ENCODE results near the gene MKRN3.
"Not testable (repeated sequence)": the region's sequence is repeated elsewhere in the genome, so short reads cannot be mapped to it uniquely, and the experiment has no call there.

MKRN3 gene

DNA sequence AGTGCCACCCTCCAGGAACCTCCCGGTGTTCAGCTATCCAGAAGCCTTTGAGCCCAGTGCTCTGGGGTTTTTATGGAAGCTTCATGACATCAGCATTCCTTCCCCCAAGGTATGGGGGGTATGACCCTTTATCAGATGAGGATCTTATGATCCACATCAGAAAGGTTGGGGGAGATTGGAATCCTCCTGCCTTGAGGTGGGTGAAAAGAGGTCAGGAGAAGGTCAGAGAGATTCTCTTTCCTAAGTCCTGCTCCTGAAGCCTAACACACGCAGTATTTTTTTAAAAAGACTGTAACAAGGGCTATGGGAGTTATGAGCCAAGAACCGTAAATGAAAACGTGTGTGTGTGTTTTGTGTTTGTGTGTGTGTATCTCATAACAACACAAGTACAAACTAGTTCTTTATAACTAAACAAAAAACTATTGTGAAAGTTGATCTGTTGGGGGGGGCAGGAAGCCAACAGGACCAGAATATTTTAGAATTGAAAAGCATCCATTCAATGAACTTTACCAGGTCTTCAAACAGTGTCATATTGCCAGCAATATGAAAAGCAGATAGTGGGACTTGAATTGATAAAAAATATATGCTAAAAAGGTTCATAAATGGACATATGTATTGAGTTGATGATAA is 13.2 kb downstream of the MKRN3 start:
- DNase-seq (ENCODE audit: low read depth), result no peak

DNA sequence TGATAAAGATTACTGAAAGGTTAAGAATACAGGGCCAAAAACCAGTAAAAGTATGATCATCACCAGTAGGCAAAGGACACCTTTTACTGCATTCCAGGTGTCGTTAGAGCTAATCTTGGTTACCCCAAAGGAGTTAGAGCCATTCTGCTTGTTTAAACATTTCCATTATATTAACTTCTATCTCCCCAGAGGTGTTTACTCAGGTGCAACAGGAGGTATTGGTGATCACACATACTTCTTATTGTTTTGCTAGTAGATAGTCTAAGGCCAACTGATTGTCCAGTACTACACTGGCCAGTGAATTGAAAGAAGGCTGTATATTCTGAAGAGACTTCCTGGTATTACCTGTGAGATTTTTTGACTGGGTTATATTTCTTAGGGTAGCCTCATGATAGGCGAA is 22.8 kb downstream of the MKRN3 start:
- DNase-seq (ENCODE audit: low read depth), result no peak
- H3K4me3 ChIP-seq (ENCODE audit: low read depth, low read length), result no peak overlapping the region

More for the DNA sequence above, 13.2 kb downstream of the MKRN3 start:
- H3K4me3 ChIP-seq (ENCODE audit: low read depth, low read length), result no peak overlapping the region

DNA sequence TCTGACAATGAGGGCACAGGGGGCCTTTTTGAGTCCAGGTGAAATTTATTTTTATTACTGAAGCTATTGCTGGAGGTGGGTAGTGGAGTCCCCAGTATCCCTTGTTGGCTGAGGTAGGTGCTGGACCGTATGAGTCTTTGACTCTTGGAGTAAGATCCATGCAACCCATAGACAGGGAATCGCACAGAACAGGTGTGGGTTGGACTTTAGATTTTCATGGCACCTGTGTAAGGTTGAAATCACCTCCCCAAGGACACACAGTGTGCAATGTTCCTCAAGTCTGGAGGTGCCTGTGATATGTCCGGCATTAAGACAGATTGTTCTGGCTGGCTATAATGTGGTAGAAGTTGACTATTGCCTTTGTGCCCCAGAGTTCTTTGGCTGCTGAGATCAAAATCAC is 23.5 kb downstream of the MKRN3 start:
- no peak overlapping the region for H3K4me3 ChIP-seq (ENCODE audit: low read depth, low read length)
- no peak for DNase-seq (ENCODE audit: low read depth)

DNA sequence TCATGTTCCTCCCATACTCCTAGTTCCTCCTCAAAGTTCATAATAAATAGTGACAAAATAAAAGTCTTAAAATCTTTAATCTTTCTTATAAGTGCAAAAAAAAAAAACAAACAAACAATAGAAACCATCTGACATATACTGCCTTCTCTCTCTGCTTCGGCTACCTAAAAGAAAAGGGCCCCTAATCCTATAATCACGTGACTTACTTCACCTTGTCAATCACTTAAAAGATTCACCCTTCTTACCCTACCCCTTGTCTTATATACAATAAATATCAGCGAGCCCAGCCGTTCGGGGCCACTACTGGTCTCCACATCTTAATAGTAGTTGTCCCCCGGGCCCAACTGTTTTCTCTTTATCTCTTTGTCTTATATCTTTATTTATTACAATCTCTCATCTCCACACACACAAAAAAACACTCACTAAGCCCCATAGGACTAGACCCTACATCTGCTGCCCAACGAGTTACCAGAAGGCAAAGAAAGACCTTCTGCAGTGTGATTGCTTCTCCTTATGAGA is 28.8 kb downstream of the MKRN3 start:
- no peak for DNase-seq (ENCODE audit: low read depth)
- H3K4me3 ChIP-seq (ENCODE audit: low read depth, low read length), result no peak overlapping the region

DNA sequence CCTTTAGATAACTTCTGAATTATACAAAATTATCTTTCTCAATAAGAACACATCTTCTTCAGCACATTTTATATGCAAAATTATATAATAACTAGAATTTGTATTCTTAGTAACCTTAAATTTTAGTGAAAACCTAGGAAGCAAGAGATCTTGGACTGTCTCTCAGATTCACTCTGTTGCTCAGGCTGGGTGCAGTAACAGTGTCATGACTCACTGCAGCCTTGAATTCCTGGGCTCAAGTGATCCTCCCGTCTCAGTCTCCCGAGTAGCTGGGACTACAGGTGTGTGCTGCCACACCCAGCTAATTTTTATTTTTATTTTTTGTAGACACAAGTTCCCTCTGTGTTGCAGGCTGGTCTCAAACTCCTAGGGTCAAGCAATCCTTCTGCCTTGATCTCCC is 29.9 kb downstream of the MKRN3 start:
- no peak for DNase-seq (ENCODE audit: low read depth)
- H3K4me3 ChIP-seq (ENCODE audit: low read depth, low read length), result no peak overlapping the region

GRCh38 chr15:23596736-23597135 is 31.3 kb downstream of the MKRN3 start:
- H3K4me3 ChIP-seq (ENCODE audit: low read depth, low read length), result no peak overlapping the region
- DNase-seq (ENCODE audit: low read depth), result no peak

- DNase-seq (ENCODE audit: low read depth); H3K4me3 ChIP-seq (ENCODE audit: low read depth, low read length): not testable (repeated sequence)
These were observed 31.8 kb downstream of the MKRN3 start for GRCh38 chr15:23597278-23597677.

DNA sequence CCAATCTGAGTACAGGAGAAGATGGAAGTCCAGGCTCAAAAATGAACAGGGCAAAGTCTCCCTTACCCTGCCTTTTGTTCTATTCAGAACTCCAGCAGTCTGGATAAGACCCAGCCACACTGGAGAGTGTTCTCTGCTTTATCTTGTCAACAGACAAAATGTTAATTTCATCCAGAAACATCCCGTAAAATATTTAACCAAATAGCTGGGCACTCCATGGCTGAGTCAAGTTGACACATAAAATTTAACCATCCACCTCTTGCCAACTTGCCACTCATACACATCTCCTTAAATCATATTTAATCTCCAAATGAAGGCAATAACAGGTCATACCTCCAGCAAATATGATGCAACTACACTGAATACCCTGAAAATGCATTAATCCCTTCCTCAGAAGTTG is 33.6 kb downstream of the MKRN3 start:
- no peak overlapping the region for H3K4me3 ChIP-seq (ENCODE audit: low read depth, low read length)
- no peak for DNase-seq (ENCODE audit: low read depth)

DNA sequence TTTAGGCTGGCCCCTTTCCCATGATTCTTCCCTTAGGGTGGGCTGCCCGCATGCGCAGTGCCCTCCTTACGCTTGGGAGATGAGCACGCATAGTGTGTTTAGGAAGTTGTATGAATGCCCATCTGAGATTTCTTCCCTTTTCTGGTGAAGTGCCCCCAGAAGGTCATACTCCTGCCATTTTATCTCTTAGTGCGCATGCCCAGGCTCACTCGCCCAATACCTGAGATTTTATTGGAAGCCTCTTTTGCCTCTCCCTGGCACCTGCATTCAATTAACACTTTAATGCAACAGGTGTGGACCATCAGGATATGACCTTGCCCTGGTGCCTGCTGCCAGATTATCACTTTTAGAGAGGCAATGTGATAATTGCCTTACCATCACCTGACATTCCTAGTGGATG is 36.6 kb downstream of the MKRN3 start:
- DNase-seq (ENCODE audit: low read depth), result no peak
- H3K4me3 ChIP-seq (ENCODE audit: low read depth, low read length), result no peak overlapping the region

- H3K4me3 ChIP-seq (ENCODE audit: low read depth, low read length), result no peak overlapping the region
- no peak for DNase-seq (ENCODE audit: low read depth)
These were observed 40.8 kb downstream of the MKRN3 start for GRCh38 chr15:23606226-23606625.

GRCh38 chr15:23616536-23616935 is 51.1 kb downstream of the MKRN3 start:
- no peak overlapping the region for H3K4me3 ChIP-seq (ENCODE audit: low read depth, low read length)
- DNase-seq (ENCODE audit: low read depth), result no peak

All from skeletal muscle cell (primary cell).